HuH-7.5 (cell line): ENCODE results near the gene PHLPP1.
"Not testable (repeated sequence)": the region's sequence is repeated elsewhere in the genome, so short reads cannot be mapped to it uniquely, and the experiment has no call there.

Experiments used
- DNase-seq: peaks from one replicate; pipeline ENCODE4 v3.0.0; 2011; ENCODE audit warnings: low spot score

The PHLPP1 gene

DNA sequence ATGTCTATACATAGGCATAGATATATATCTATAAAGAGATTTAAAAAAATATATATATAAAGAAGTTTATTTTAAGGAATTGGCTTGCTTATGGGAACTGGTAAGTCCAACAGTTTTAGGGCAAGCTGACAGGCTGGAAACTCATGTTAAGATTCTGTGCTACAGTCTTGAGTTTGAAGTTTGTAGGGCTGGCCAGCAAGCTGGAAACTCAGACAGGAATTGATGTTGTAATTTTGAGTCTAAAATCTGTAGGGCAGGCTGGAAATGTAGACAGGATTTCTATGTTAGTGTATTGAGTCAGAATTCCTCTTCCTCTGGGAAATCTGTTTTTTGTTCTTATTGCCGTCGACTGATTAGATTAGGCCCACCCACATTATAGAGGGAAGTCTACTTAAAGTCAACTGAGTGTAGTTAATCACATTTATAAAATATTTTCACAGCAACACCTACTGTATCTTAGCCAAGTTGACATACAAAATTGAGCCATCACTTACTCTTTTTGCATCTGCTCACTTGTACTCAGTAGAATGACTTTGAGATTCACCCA is 60.8 kb downstream of the PHLPP1 start:
- DNase-seq: no peak

DNA sequence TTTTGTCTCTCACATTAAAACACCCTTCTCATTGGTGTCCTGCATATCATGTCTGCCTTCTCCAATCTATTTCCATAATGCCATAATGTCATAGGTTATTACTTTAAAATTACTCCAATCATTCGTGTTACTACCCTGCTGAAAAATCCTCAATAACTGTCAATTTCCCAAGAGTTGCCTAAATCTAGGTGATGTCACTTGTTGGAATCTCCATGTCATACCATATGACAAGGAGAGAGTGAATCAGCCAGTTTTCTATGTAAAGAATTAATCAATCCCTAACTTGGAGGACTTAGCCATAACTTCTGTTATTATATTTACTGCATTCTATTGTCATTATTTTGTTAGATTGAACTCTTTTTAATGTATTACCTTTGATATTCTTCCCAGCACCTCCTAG is 62.5 kb downstream of the PHLPP1 start:
- DNase-seq: no peak

DNA sequence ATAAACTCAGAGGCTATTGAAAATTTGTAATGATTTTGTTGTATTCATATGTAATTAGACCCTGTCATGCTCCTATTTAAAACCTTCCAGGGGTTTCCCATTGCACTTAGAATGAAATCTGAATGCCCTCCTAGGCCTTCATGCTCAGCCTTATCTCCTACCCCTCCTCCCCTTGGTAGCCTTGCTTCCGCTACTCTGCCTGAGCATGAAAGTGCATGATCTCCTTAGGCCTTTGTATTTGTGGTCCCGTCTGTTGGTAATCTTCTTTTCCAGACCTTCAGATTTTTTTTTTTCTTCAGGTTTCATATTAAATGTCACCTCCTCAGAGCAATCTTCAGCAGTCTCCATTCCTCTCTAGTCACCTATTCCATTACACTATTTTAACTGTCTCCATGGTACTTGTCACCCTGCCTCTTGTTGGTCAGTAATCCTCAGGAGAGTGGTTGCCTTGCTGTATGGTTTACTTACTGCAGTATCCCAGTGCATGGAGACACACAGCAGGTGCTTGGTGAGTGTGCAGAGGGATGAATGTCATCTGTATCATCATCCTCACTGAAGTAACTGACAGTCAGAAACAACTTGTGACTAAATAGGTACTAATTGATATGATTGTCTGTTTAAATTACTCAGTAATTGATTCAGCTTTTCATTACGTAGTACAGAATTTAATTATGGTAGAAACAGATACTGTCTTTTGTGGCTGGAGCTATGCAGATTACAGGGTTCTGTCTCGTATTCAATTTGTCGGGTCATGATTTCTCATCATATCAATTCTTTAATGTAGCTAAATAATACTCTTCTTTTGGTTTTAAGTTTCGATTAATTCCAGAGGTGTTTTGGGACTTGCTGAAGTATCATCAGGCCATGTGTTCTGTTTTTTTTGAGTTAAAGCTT is 63.9 kb downstream of the PHLPP1 start:
- DNase-seq: no peak

DNA sequence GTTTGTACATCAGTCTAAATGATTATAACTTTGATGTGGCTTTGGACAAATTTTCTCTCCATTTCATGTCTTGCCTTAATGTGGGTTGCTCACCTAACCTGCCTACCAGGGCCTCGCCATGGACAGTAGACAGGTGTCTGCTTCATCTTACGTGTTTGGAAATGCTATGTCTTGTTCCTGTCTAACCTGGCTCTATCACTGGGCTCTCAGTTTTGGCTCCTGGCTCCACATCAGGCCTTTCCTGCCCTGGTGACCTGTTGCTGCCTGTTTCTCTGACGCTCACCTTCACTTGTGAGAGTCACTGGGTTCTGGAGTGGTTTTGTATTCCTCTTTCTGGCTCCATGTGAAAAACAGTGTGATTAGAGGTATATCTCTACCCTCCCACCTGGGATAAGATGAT is 65.9 kb downstream of the PHLPP1 start:
- DNase-seq: no peak

DNA sequence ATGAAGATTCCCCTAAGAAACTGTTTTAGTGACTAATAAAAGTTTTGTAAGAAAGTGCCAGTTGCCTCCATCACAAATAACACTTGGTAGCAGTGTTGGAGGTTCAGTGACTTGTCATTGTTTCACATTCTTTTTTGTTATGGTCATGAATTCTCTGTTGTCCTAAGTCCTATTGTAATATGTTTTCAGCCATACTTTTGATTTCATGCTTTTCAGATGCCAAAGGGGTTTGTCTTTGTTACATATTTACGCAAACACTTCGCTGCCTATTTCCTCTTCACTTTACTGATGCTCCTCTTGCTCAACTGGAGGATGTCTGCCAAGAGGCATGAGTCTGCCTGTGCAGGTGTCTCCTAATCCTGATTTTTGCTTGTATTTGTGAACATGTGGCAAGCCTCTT is 66.6 kb downstream of the PHLPP1 start:
- DNase-seq: no peak

DNA sequence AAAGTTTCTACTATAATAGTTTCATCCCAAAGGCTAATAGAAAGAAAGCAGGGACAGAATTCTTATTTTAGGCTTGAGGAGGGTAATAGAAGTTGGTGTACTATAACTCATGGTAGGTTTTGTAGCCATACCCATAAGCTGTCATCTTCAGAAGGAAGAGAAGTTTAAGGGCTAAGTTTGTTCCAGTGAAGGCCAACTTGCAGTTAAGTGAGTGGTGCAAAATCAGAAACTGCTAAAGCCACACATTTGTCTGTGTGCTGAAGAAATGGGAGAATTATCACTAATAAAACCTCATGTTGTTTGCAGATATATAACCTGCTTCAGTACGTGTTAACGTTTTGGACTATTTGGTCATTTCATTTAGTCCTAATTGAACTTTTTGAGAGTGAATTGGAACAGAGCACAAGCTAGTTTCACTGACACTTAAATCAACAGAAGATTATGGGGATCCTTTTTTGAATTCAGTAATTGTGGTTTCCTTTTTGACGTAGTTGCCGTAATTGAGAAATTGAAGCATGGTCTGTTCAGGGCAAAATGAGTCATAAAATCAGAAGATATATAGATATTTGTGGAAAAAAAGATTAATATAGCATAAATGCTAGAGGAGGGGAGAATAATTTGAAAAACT is 69.1 kb downstream of the PHLPP1 start:
- no peak for DNase-seq

DNA sequence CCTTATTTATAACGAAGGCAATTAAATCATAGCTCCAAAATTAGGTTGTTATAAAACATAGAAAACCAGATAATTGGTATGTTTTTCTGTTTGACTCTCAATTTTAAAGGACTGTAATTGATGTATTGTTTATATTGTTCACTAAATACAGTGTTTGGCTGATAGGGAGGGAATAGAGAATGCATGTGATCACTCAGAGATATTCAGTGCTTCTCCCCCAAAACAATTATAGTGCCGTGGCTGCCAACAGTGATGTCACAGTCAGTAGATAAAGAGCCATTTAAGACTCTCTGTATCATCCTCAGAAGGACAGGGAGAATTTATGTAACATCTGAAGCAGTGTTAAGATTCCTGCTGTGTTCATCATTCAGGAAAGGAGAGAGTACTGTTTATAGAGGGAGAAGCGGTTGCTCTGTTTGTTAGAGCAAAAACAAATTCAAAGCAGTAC is 69.6 kb downstream of the PHLPP1 start:
- DNase-seq: no peak

DNA sequence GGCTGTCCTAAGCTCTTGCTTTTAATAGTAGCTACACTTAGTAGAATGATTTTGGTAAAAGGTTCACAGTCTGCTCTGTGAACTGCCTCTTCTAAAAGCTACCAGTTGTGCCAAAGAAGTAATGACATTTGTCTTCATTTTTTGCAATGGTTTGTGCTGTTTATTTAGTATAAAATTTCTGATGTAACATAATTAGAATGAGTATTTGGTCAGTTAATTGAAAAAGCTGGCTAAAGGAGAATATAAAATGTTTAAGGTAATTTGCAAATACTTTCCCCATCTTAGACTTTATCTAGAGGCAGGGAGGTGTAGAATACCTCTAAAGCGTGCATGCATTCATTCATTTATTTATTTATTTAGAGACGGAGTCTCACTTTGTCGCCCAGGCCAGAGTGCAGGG is 71.3 kb downstream of the PHLPP1 start:
- no peak for DNase-seq

DNA sequence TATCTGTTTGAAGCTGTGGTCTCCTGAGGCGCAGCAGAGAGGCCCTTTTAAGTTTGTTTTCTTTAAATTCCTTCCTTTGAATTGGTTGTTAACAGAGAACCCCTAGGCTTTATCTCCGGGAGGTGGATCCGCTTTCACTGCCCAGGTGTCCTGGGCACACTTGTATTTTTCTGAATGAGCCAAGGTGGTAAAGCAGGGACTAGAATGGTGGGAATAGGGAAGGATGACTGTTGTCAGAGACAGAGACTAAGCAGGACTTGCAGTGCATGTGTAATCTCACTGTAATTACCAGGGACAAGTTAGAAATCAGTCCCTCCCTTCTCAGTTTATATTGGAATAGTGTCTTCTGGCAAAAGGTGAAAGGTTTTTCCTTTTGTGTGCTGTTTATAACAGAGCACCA is 72.8 kb downstream of the PHLPP1 start:
- DNase-seq: no peak

DNA sequence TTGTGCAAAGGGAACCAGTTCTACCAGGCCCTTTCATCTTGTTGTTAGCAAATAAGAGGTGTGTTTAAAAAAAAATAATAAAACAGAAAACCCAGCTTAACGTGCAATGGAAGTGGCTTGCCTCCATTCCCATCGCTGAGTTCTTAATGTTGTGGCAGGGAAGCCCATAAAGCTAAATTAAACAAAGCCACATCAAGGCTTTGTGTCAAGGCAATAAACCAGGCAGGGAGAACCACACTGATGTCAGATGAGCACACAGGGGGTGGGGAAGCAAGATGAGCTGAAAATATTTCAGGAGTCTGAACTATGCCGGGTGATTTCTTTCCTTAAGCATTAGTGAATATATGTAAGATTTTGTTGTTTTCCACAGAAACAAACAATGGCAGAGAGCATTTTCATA is 73.5 kb downstream of the PHLPP1 start:
- DNase-seq: no peak

DNA sequence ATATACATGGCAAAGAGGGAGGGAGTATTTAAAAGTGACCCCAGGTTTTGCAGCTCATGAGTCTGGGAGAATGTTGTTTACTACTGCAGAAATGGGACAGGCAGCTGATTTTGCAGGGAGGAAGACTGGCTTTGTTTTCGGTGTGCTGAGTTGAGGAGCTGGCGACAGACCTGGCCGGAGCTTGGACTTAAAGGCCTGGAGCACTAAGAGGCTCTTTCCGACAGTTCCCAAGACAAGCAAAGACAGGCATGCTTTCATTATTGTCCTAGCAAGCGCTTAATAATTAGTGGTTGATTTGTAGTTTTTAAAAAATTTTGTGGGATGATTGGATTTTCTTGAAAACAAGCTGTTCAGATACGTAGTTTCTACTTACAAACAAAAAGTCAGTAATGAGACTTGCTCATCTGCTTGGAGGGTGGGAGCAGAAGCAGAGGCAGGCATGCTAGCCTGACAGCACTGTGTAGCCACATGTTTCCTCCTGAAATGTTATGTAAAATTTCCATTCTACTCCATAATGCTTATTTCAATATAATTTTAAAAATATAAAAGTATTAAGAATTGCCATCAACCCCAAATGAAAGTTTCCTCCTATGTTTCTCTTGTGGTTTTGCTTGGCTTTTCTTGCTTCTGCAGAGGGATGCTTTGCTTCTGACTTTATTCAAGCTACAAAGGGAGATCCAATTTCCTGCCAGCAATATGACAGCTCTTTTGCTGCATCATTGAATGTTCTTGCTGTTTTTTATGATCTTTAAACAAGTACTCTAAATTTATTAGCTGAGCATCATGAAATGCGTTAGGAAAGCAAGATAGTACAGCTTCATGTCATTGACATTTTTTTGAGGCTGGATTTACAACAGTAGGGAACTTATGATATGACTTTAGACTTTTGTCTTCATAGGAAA is 75.8 kb downstream of the PHLPP1 start:
- no peak for DNase-seq

DNA sequence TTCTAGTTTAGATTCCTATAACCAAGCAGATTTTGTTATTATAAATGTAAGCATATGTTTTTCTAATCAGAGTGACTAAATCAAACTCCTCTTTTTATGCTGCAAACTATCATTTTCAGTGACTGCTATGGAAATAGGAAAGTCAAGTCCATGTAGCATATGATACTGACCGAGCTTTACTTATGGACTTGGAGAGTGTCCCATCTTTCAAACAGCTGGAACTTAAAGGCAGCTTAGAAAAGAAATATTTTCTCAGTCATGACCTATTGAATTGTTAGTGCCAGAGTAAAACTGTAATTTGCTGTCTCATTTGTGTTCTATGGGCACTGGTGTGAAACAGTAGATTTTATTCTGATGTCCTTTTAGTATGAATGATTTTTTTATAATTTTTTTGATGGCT is 76.7 kb downstream of the PHLPP1 start:
- no peak for DNase-seq

DNA sequence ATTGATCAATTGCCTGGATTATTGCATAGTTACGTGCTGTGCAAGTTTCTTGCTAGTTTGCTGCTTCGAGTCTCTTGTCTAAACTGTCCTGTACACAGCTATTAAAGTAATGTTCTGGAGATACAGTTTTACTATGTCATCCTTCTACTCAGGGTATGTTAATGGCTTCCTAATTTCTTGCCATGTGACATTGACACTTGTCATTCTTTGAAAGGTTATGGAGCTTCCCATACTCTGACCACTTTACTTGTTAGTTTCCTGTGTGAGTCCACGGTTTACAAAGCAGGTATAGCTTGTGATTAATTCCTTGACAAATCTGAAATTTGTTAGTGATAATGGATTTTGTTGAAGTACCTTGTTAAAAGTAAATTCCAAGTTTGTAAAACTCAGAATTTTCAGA is 80.5 kb downstream of the PHLPP1 start:
- DNase-seq: no peak

DNA sequence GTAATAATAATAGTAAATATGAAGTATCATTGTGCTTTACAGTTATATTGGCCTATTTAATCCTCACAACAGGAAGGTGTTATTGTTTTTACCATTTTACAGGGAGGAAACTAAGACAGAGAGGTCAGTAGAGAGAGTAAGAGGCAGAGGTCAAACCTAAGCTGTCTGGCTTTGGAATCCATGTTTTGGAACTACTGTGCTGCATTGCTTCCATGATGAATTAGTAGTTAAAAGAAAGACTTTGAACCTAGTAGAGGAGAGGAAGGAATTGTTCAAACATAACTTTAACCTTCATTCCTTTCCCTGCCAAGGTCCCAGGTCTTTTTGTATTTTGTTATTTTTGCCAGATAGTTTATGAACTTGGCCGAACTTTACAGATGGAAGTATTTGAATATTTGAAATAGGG is 80.9 kb downstream of the PHLPP1 start:
- no peak for DNase-seq

DNA sequence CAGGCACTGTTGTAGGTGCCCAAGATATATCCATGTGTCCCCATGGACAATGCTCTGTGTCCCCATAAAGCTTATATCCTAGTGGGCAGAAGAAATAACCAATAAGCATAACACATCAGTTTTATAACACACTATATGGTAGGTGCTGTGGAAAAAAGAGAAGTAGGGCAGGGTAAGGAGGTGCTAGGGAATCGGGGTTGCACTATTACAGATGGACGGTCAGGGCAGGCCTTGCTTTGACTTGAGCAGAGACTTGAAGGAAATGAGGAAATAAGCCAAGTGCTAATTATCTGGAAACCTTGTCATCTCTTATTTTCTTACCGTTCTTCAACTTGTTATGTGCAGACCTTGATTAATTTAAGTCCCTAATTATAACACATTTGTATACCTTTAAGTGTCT is 82.0 kb downstream of the PHLPP1 start:
- DNase-seq: no peak

DNA sequence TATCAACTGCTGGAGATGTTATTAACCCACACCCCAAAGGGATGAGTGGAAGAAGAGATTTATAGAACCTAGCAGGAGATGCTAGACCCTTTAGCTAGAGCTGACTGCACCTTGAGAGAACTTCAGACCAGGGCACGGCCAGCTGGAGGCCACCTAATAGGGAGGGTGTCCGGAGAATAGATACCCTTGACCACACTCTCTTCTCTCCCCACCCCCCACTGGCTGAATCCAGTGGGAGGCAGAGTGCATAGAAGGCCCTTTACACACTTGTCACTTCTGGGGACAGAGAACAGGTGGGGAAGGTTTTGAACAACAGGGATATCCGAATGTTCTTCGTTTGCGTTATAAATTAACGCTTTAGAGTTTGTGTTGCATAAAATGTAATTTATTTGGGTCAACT is 84.6 kb downstream of the PHLPP1 start:
- no peak for DNase-seq

DNA sequence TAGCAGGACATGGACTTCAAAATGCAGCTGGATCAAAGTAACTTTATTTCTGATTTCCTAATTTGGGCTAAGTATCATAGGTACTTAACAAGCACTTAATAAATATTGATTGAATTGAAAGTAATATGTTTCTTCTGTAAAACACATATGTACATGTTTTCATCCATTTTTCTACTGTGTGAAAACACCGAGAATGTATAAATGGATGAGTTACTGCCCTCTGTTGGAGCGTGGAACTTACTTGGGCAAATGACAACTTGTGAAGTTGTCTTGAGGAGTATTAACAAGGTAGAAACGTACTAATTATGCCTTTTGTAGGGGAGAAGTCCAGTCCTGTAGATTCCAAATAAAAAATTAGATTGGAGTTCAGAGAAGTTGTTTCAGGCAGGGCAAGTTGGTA is 87.2 kb downstream of the PHLPP1 start:
- DNase-seq: no peak

DNA sequence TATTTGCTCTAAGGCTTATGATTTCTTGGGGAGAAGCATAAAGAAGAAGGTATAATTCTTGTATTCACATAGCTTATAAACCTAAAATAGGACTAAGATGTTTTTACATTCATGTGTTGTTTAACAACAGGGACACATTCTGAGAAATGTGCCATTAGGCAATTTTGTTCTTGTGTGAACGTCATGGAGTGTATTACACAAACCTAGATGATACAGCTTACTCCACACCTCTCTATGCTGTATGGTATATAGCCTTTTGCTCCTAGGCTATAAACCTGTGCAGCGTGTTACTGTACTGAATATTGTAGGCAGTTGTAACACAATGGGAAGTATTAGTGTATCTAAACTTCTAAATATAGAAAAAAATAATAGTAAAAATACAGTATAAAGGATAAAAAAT is 92.1 kb downstream of the PHLPP1 start:
- no peak for DNase-seq

DNA sequence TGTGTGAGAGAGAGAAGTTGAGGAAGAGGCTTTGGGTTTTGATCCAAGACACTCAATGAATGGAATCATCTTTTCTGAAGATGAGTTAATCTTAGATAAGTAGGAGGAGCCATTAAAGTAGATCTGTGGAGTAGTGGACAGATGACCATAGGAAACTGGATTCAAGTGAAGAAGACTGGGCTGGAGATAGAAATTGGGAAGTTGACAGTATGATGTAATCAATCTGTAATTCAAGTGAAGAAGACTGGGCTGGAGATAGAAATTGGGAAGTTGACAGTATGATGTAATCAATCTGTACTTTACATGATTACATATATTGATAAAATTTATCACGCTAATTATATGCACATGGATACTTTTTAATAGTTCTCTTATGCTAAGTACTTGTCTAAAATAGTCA is 92.8 kb downstream of the PHLPP1 start:
- no peak for DNase-seq

DNA sequence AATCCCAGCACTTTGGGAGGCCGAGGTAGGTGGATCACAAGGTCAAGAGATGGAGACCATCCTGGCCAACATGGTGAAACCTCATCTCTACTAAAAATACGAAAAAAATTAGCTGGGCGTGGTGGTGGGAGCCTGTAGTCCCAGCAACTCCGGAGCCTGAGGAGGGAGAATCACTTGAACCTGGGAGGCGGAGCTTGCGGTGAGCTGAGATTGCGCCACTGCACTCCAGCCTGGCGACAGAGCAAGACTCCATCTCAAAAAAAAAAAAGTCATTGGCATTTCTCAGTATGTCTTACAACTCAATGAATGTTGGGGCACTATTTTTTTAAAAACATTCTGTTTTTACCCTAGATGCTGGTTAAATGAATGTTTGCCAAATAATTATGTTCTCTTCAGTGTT is 94.1 kb downstream of the PHLPP1 start:
- DNase-seq: not testable (repeated sequence)

DNA sequence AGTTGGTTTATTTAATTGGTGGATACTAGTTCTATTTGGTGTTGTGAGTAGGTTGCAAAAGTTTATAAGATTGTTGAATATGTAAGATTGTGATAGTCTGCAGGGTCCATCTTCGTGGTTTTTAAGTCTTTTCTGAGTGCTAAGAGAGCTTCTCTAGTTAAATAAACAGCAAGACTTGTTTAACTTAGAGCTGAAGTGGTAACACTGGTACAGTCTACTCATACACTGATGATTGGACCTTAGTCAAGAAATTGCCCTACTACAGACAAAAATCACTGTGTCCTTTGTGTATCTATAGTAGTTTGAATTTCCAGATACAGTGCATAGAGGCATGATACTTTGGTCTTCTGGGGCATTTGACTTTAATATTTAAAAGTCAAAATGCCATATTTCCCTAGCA is 94.6 kb downstream of the PHLPP1 start:
- DNase-seq: no peak

DNA sequence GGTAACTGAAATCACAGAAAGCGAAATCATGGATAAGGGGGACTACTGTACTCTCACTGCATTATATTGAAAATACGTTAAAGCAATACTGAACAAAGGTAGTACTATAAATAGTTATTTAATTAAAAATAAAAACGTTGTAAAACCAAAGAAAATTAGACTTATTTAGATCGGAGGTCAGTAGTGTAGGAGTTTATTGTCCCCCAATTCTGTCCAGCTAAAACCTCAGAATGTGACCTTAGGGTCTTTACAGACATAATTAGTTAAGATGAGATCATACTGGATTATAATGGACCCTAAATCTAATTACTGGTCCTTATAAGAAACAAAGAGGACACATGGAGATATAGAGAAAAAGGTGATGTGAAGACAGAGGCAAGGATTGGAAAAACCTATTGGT is 95.3 kb downstream of the PHLPP1 start:
- DNase-seq: no peak
